ENCODE data around the gene NOS3. TPM values are rescaled to one million over a fixed set of nuclear protein-coding genes. Genes with fewer than 3 reads are reported as not detected.

Gene NOS3
- polyA plus RNA-seq, 1 of the 3 experiments (the other 2 are of a cell fraction), result 0.41 TPM

DNA sequence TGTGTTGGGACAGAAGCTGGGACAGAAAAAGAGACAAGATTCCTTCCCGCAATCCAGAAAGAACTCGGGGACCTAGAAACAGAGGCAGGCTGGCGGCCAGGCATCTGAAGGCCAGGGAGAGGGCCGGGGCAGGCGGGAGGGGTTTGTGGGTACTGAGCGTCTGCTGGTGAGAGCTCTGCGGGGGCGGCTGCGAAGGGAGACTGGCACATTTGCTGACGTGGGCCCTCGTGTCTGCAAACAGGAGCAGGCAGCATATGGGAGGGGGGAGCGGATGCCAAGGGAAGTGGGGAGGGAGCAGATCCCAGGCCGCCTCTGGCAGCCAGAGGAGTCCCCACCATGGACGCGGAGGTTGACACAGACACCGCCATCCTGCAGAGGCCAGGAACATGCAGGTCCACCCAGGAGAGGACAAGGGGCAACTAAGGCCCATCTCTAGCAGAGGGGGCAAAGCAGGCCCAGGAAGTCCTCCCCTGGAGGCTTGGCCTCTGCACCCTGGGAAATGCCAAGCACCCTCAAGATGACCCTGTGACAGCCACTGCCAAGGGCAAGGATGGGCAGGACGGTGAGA lies 44.9 kb upstream of the NOS3 start:
- H3K9me3 ChIP-seq, result no peaks in the 10 kb centered on the region
- peak overlapping the region in 1 of 2 experiments; percentile 99; a peak in 2 of 4 replicates for H3K27ac ChIP-seq (ENCODE audit: low read depth in 2 of 2, low read length in 1 of 2)
- CTCF ChIA-PET, result interaction anchor here (0.5 to 6.6 kb wide), 20 partner anchors 9 to 167 kb away, joined by 3 to 84 read pairs (median 8); partner anchors contain the start of gene NOS3
- H3K4me3 ChIP-seq (ENCODE audit: low read depth in 2 of 2, low read length in 1 of 2), result no peak overlapping the region
- POLR2A ChIA-PET, result interaction anchor here (0.6 to 2.6 kb wide), 10 partner anchors 8 to 158 kb away, joined by 3 to 14 read pairs (median 6); no protein-coding TSS in a partner anchor
- peaks cover 0 to 93% of the 10 kb centered on the region in 2 experiments; a peak in 2 of 4 replicates for H3K4me1 ChIP-seq (ENCODE audit: control insufficient read depth in 1 of 2, insufficient read depth in 2 of 2, low read depth in 1 of 2, low read length in 1 of 2)
- H4K20me1 ChIP-seq (ENCODE audit: insufficient read depth), result no peaks in the 10 kb centered on the region
- H2AFZ ChIP-seq (ENCODE audit: low read depth), result no peak overlapping the region
- no peaks in the 10 kb centered on the region for H3K9me2 ChIP-seq
- H3K4me2 ChIP-seq, result no peak overlapping the region
- H3F3A ChIP-seq (replicated peaks; ENCODE audit: insufficient read depth), result no peaks in the 10 kb centered on the region
- 42% methylated on average over 16 of the region's 17 CpGs for whole genome bisulfite sequencing (ENCODE audit: low lambda C conversion rate)
- peak; percentile 97 for DNase-seq
- no peak overlapping the region for H3K9ac ChIP-seq
- 0 out of 2 replicates have a peak, but pooled peaks cover 1% of the 10 kb centered on the region for H3K27me3 ChIP-seq (ENCODE audit: insufficient read depth)
- no peaks in the 10 kb centered on the region for H3K79me2 ChIP-seq (ENCODE audit: insufficient read depth)
- no peaks in the 10 kb centered on the region for H3K36me3 ChIP-seq (replicated peaks in 1 of 2; ENCODE audit: control insufficient read depth in 1 of 2, insufficient read depth in 2 of 2, low read length in 1 of 2)
- no peak for TF ChIP-seq POLR2AphosphoS5 (IDR thresholded peaks at IDR 0.05; ENCODE audit: low read depth, low read length)
- TF ChIP-seq FOXJ3 (CRISPR knock-in tag; IDR thresholded peaks at IDR 0.05), result peak; percentile 91
- peak; percentile 85 for TF ChIP-seq RCOR1 (IDR thresholded peaks at IDR 0.05; ENCODE audit: low read length)
- no peak for TF ChIP-seq GABPA (IDR thresholded peaks at IDR 0.05; ENCODE audit: low read depth)
- TF ChIP-seq TEAD4 (IDR thresholded peaks at IDR 0.05; ENCODE audit: borderline replicate concordance, insufficient read depth), result no peak
- TF ChIP-seq, protein P1, sequence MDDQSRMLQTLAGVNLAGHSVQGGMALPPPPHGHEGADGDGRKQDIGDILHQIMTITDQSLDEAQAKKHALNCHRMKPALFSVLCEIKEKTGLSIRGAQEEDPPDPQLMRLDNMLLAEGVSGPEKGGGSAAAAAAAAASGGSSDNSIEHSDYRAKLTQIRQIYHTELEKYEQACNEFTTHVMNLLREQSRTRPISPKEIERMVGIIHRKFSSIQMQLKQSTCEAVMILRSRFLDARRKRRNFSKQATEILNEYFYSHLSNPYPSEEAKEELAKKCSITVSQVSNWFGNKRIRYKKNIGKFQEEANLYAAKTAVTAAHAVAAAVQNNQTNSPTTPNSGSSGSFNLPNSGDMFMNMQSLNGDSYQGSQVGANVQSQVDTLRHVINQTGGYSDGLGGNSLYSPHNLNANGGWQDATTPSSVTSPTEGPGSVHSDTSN (IDR thresholded peaks at IDR 0.05), result no peak
- no peak for TF ChIP-seq EZH2phosphoT487 (IDR thresholded peaks at IDR 0.05; ENCODE audit: borderline replicate concordance, low read depth)
- no peak for TF ChIP-seq JUND (IDR thresholded peaks at IDR 0.05)
- TF ChIP-seq TCF12 (IDR thresholded peaks at IDR 0.05), result no peak
- TF ChIP-seq FOSL2 (IDR thresholded peaks at IDR 0.05; ENCODE audit: borderline replicate concordance, low read depth), result no peak
- TF ChIP-seq MXI1 (IDR thresholded peaks at IDR 0.05; ENCODE audit: low read depth, low read length), result peak; percentile 98
- peak; percentile 83 for TF ChIP-seq CHD2 (IDR thresholded peaks at IDR 0.05; ENCODE audit: low read length, partially characterized antibody)
- TF ChIP-seq, protein P2, sequence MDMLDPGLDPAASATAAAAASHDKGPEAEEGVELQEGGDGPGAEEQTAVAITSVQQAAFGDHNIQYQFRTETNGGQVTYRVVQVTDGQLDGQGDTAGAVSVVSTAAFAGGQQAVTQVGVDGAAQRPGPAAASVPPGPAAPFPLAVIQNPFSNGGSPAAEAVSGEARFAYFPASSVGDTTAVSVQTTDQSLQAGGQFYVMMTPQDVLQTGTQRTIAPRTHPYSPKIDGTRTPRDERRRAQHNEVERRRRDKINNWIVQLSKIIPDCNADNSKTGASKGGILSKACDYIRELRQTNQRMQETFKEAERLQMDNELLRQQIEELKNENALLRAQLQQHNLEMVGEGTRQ (IDR thresholded peaks at IDR 0.05; ENCODE audit: borderline replicate concordance, low read depth, low read length), result no peak
- TF ChIP-seq RXRA (IDR thresholded peaks at IDR 0.05; ENCODE audit: borderline replicate concordance, low read depth), result no peak
- TF ChIP-seq SIN3A (IDR thresholded peaks at IDR 0.05; ENCODE audit: borderline replicate concordance, low read depth, low read length), result no peak
- TF ChIP-seq, protein P3, sequence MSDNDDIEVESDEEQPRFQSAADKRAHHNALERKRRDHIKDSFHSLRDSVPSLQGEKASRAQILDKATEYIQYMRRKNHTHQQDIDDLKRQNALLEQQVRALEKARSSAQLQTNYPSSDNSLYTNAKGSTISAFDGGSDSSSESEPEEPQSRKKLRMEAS (IDR thresholded peaks at IDR 0.05; ENCODE audit: low read depth), result no peak
- no peak for TF ChIP-seq NFIC (IDR thresholded peaks at IDR 0.05; ENCODE audit: borderline replicate concordance)
- TF ChIP-seq, protein P4, sequence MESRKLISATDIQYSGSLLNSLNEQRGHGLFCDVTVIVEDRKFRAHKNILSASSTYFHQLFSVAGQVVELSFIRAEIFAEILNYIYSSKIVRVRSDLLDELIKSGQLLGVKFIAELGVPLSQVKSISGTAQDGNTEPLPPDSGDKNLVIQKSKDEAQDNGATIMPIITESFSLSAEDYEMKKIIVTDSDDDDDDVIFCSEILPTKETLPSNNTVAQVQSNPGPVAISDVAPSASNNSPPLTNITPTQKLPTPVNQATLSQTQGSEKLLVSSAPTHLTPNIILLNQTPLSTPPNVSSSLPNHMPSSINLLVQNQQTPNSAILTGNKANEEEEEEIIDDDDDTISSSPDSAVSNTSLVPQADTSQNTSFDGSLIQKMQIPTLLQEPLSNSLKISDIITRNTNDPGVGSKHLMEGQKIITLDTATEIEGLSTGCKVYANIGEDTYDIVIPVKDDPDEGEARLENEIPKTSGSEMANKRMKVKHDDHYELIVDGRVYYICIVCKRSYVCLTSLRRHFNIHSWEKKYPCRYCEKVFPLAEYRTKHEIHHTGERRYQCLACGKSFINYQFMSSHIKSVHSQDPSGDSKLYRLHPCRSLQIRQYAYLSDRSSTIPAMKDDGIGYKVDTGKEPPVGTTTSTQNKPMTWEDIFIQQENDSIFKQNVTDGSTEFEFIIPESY (IDR thresholded peaks at IDR 0.05; ENCODE audit: borderline replicate concordance, low read depth), result no peak
- TF ChIP-seq, protein P5, sequence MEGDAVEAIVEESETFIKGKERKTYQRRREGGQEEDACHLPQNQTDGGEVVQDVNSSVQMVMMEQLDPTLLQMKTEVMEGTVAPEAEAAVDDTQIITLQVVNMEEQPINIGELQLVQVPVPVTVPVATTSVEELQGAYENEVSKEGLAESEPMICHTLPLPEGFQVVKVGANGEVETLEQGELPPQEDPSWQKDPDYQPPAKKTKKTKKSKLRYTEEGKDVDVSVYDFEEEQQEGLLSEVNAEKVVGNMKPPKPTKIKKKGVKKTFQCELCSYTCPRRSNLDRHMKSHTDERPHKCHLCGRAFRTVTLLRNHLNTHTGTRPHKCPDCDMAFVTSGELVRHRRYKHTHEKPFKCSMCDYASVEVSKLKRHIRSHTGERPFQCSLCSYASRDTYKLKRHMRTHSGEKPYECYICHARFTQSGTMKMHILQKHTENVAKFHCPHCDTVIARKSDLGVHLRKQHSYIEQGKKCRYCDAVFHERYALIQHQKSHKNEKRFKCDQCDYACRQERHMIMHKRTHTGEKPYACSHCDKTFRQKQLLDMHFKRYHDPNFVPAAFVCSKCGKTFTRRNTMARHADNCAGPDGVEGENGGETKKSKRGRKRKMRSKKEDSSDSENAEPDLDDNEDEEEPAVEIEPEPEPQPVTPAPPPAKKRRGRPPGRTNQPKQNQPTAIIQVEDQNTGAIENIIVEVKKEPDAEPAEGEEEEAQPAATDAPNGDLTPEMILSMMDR (IDR thresholded peaks at IDR 0.05), result no peak
- TF ChIP-seq NRF1 (IDR thresholded peaks at IDR 0.05; ENCODE audit: low read depth, low read length), result no peak
- TF ChIP-seq MEF2A (IDR thresholded peaks at IDR 0.05; ENCODE audit: borderline replicate concordance, low read depth), result no peak
- TF ChIP-seq TAF1 (IDR thresholded peaks at IDR 0.05; ENCODE audit: borderline replicate concordance, low read depth, low read length), result no peak
- TF ChIP-seq ELF1 (IDR thresholded peaks at IDR 0.05), result no peak
- TF ChIP-seq SMC3 (IDR thresholded peaks at IDR 0.05; ENCODE audit: low read depth, low read length), result peak; percentile 19; the same call in 1 of the 2 replicates
- TF ChIP-seq, protein P6, sequence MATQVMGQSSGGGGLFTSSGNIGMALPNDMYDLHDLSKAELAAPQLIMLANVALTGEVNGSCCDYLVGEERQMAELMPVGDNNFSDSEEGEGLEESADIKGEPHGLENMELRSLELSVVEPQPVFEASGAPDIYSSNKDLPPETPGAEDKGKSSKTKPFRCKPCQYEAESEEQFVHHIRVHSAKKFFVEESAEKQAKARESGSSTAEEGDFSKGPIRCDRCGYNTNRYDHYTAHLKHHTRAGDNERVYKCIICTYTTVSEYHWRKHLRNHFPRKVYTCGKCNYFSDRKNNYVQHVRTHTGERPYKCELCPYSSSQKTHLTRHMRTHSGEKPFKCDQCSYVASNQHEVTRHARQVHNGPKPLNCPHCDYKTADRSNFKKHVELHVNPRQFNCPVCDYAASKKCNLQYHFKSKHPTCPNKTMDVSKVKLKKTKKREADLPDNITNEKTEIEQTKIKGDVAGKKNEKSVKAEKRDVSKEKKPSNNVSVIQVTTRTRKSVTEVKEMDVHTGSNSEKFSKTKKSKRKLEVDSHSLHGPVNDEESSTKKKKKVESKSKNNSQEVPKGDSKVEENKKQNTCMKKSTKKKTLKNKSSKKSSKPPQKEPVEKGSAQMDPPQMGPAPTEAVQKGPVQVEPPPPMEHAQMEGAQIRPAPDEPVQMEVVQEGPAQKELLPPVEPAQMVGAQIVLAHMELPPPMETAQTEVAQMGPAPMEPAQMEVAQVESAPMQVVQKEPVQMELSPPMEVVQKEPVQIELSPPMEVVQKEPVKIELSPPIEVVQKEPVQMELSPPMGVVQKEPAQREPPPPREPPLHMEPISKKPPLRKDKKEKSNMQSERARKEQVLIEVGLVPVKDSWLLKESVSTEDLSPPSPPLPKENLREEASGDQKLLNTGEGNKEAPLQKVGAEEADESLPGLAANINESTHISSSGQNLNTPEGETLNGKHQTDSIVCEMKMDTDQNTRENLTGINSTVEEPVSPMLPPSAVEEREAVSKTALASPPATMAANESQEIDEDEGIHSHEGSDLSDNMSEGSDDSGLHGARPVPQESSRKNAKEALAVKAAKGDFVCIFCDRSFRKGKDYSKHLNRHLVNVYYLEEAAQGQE (IDR thresholded peaks at IDR 0.05; ENCODE audit: low read depth, low read length), result no peak
